Neutrophil (primary cell): ENCODE data around the gene HMCN2.

ENCODE experiments used
- H3K27ac ChIP-seq: fragments of 200-600 bp; sonication (generic); 2 replicates; pipeline ENCODE4 v1.5.1; 2016; ENCODE audit warnings: mild to moderate bottlenecking, moderate library complexity
- H3K27me3 ChIP-seq: fragments of 200-600 bp; sonication (generic); 2 replicates; pipeline ENCODE4 v1.6.0; 2016; ENCODE audit warnings: mild to moderate bottlenecking
- H3K36me3 ChIP-seq: fragments of 200-600 bp; sonication (generic); 2 replicates; pipeline ENCODE4 v1.5.1; 2017
- H3K4me1 ChIP-seq, 2 experiments: fragments of 200-600 bp in 1 of 2; sonication (generic) in 1 of 2; 1 replicate in 1 of 2; 2 replicates in 1 of 2; pipeline versions ENCODE4 v1.5.1 to v1.6.1; 2013 to 2016; ENCODE audit warnings: low read depth in 1 of 2, low read length in 1 of 2, mild to moderate bottlenecking in 1 of 2, moderate library complexity in 1 of 2; ENCODE audit not compliant: control insufficient read depth in 1 of 2, insufficient read depth in 1 of 2
- H3K4me3 ChIP-seq, 2 experiments: fragments of 200-600 bp in 1 of 2; sonication (generic) in 1 of 2; 1 replicate in 1 of 2; 2 replicates in 1 of 2; pipeline ENCODE4 v1.5.1; 2013 to 2016; ENCODE audit warnings: low read depth in 1 of 2, low read length in 1 of 2, mild to moderate bottlenecking in 1 of 2, moderate library complexity in 1 of 2
- H3K9me3 ChIP-seq: fragments of 200-600 bp; sonication (generic); 2 replicates; pipeline ENCODE4 v1.5.1; 2016
- TF ChIP-seq, protein P1 (sequence below): fragments of 200-600 bp; sonication (generic); IDR thresholded peaks from 2 replicates; pipeline ENCODE4 v1.5.1; 2016; ENCODE audit warnings: antibody characterized with exemption

Gene HMCN2, protein sequence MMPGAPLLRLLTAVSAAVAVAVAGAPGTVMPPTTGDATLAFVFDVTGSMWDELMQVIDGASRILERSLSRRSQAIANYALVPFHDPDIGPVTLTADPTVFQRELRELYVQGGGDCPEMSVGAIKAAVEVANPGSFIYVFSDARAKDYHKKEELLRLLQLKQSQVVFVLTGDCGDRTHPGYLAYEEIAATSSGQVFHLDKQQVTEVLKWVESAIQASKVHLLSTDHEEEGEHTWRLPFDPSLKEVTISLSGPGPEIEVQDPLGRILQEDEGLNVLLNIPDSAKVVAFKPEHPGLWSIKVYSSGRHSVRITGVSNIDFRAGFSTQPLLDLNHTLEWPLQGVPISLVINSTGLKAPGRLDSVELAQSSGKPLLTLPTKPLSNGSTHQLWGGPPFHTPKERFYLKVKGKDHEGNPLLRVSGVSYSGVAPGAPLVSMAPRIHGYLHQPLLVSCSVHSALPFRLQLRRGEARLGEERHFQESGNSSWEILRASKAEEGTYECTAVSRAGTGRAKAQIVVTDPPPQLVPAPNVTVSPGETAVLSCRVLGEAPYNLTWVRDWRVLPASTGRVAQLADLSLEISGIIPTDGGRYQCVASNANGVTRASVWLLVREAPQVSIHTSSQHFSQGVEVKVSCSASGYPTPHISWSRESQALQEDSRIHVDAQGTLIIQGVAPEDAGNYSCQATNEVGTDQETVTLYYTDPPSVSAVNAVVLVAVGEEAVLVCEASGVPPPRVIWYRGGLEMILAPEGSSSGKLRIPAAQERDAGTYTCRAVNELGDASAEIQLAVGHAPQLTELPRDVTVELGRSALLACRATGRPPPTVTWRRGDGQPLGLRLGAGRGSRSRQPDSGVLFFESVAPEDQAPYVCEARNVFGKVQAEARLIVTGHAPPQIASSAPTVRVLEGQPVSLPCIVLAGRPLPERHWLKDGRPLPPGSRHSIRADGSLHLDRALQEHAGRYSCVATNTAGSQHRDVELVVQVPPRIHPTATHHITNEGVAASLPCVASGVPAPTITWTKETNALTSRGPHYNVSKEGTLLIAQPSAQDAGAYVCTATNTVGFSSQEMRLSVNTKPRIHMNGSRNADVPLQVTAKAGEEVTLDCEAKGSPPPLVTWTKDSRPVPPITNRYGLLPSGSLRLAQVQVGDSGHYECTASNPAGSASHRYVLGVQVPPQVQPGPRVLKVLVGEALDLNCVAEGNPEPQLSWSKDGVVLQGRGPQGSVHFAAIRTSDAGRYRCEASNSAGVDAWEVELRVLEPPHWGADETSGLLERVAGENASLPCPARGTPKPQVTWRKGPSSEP (N-terminal part only)

GRCh38 chr9:130265431-130266235, at the start of gene HMCN2:
TSS of gene HMCN2 (plus strand) at chr9:130265760. CDS start at chr9:130265879, 119 bp downstream.
- peaks cover 7 to 10% of the 10 kb centered on the region in 2 experiments for H3K4me1 ChIP-seq
- H3K36me3 ChIP-seq = no peaks in the 10 kb centered on the region
- no peaks in the 10 kb centered on the region for H3K9me3 ChIP-seq
- TF ChIP-seq, protein P1, sequence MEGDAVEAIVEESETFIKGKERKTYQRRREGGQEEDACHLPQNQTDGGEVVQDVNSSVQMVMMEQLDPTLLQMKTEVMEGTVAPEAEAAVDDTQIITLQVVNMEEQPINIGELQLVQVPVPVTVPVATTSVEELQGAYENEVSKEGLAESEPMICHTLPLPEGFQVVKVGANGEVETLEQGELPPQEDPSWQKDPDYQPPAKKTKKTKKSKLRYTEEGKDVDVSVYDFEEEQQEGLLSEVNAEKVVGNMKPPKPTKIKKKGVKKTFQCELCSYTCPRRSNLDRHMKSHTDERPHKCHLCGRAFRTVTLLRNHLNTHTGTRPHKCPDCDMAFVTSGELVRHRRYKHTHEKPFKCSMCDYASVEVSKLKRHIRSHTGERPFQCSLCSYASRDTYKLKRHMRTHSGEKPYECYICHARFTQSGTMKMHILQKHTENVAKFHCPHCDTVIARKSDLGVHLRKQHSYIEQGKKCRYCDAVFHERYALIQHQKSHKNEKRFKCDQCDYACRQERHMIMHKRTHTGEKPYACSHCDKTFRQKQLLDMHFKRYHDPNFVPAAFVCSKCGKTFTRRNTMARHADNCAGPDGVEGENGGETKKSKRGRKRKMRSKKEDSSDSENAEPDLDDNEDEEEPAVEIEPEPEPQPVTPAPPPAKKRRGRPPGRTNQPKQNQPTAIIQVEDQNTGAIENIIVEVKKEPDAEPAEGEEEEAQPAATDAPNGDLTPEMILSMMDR = no peak
- H3K4me3 ChIP-seq = no peak within 1 kb of the TSS
- no peak within 1 kb of the TSS for H3K27ac ChIP-seq
- H3K27me3 ChIP-seq = peaks cover 85% of the 10 kb centered on the region

DNA sequence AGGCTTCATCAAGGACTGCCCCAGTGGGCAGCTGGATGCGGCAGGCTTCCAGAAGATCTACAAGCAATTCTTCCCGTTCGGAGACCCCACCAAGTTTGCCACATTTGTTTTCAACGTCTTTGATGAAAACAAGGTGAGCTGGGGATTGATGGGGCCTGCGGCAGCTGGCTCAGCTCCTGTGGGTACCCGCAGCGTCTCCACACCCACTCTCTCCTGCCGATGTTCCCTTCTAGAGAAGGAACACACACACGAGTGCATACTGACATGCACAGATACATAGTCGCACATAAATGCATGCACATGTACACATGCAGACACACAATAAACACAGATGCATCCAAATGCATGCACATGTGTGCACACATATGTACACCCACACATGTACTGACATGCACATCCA, 47.7 kb upstream of the HMCN2 start:
- H3K4me1 ChIP-seq = no peaks in the 10 kb centered on the region
- TF ChIP-seq, protein P1 = no peak
- no peaks in the 10 kb centered on the region for H3K36me3 ChIP-seq
- no peak overlapping the region for H3K27ac ChIP-seq
- no peak overlapping the region for H3K4me3 ChIP-seq
- H3K9me3 ChIP-seq = no peaks in the 10 kb centered on the region
- H3K27me3 ChIP-seq = no peaks in the 10 kb centered on the region

GRCh38 chr9:130219661-130220096, 45.9 kb upstream of the HMCN2 start:
- Histone ChIP-seq H3K9me3 (no peaks in the 10 kb centered on the region), H3K27me3 (no peaks in the 10 kb centered on the region), H3K36me3 (no peaks in the 10 kb centered on the region), H3K4me1 (no peaks in the 10 kb centered on the region), H3K27ac (no peak overlapping the region), H3K4me3 (no peak overlapping the region)
- TF ChIP-seq, protein P1 = no peak

DNA sequence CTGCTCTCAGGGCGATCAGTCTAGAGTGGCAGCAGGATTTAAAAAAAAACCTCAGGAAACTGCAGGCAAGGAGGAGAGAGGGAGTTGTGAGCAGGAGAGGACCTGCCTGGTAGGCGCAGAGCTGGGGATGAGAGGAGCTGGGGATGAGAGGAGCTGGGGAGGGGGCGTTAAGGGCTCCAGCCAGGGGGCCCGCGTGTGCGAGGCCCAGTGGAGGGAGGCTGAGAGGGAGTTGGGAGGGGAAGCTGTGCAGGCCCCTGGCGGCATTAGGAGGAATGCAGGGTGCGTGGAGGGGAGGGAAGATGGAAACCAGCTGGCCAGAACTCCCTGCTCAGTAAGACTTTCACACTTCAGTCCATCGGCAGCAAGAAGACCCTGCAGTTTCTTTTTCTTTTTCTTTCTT, 45.2 kb upstream of the HMCN2 start:
- no peak overlapping the region for H3K4me3 ChIP-seq
- no peaks in the 10 kb centered on the region for H3K9me3 ChIP-seq
- H3K27me3 ChIP-seq = no peaks in the 10 kb centered on the region
- TF ChIP-seq, protein P1 = no peak
- H3K27ac ChIP-seq = no peak overlapping the region
- no peaks in the 10 kb centered on the region for H3K4me1 ChIP-seq
- no peaks in the 10 kb centered on the region for H3K36me3 ChIP-seq
